K562 (cell line): Measurements from ENCODE around the gene ARL4D. TPM values are rescaled to one million over a fixed set of nuclear protein-coding genes. Genes with fewer than 3 reads are reported as not detected.

Experiments used
- AFF1 ChIP-seq, 2 experiments: fragments of 450-650 bp; IDR thresholded peaks; 2 replicates each; pipeline ENCODE4 v1.6.1; 2018; ENCODE audit warnings: mild to moderate bottlenecking in 2 of 2, low read depth in 1 of 2; ENCODE audit not compliant: partially characterized antibody in 2 of 2
- NFE2L1 ChIP-seq: fragments of 450-650 bp; IDR thresholded peaks from 2 replicates; pipeline ENCODE4 v1.6.1; 2016; ENCODE audit warnings: missing genetic modification characterization, low read depth, mild to moderate bottlenecking, missing compliant biosample characterization, moderate library complexity, borderline replicate concordance
- NKRF ChIP-seq: fragments of 450-650 bp; IDR thresholded peaks from 2 replicates; pipeline ENCODE4 v1.6.1; 2016; ENCODE audit warnings: borderline replicate concordance
- TARDBP ChIP-seq: fragments of 450-650 bp; IDR thresholded peaks from 2 replicates; pipeline ENCODE4 v1.6.1; 2016
- polyA plus RNA-seq, 8 experiments: library from polyadenylated mRNA; depleted of rRNA in 4 of 8; stranded (reverse) in 5 of 8; unstranded in 3 of 8; fragments of >200 nt; fragmentation: Nextera tagmentation in 2 of 8; fragmentation: Illumina TruSeq in 1 of 8; extraction: Ambion mirVana in 2 of 8; extraction: Trizol in 1 of 8; gene quantifications; 2 replicates each; pipeline versions ENCODE4 v1.2.1 to v1.2.3, GENCODE V29; 2011 to 2014; ENCODE audit warnings: inconsistent platforms in 1 of 8, missing spikeins in 1 of 8
- total RNA-seq, 7 experiments: library from RNA; depleted of rRNA in 6 of 7; stranded (reverse); fragments of >200 nt in 6 of 7; fragmentation: Illumina TruSeq in 2 of 7; extraction: Trizol in 2 of 7; gene quantifications; 2 replicates each; pipeline versions ENCODE4 v1.2.1 to v1.2.3, GENCODE V29; 2011 to 2021; ENCODE audit warnings: low replicate concordance in 1 of 7
- TF ChIP-seq, protein P1 (sequence below), 2 experiments: fragments of 450-650 bp in 1 of 2; sonication (generic) in 1 of 2; formaldehyde crosslinking in 1 of 2; IDR thresholded peaks; 2 replicates each; pipeline versions ENCODE4 v1.7.1 to v1.9.0; 2016 to 2022; ENCODE audit warnings: inconsistent platforms in 1 of 2, mild to moderate bottlenecking in 1 of 2, missing genetic modification reagents in 1 of 2
- TF ChIP-seq, protein P2 (sequence below): fragments of 450-650 bp; formaldehyde crosslinking; IDR thresholded peaks from 2 replicates; pipeline ENCODE4 v1.4.0; 2020; ENCODE audit warnings: mild to moderate bottlenecking, moderate library complexity

ARL4D gene
- total and polyA plus RNA-seq, 9 of the 15 experiments (the other 6 are each of a cell fraction or from before 2014, with no cell fraction given), result 0.07 to 0.53 (median 0.28) TPM; not detected in 1

GRCh38 chr17:43389046-43389947 is 9.5 kb upstream of the ARL4D start (continued):
- no peak for TF ChIP-seq NKRF
- TF ChIP-seq TARDBP, result no peak
- no peak for TF ChIP-seq AFF1 (IDR thresholded peaks at IDR 0.05; ENCODE audit: low read depth in 1 of 2, partially characterized antibody in 2 of 2)
- TF ChIP-seq, protein P1, sequence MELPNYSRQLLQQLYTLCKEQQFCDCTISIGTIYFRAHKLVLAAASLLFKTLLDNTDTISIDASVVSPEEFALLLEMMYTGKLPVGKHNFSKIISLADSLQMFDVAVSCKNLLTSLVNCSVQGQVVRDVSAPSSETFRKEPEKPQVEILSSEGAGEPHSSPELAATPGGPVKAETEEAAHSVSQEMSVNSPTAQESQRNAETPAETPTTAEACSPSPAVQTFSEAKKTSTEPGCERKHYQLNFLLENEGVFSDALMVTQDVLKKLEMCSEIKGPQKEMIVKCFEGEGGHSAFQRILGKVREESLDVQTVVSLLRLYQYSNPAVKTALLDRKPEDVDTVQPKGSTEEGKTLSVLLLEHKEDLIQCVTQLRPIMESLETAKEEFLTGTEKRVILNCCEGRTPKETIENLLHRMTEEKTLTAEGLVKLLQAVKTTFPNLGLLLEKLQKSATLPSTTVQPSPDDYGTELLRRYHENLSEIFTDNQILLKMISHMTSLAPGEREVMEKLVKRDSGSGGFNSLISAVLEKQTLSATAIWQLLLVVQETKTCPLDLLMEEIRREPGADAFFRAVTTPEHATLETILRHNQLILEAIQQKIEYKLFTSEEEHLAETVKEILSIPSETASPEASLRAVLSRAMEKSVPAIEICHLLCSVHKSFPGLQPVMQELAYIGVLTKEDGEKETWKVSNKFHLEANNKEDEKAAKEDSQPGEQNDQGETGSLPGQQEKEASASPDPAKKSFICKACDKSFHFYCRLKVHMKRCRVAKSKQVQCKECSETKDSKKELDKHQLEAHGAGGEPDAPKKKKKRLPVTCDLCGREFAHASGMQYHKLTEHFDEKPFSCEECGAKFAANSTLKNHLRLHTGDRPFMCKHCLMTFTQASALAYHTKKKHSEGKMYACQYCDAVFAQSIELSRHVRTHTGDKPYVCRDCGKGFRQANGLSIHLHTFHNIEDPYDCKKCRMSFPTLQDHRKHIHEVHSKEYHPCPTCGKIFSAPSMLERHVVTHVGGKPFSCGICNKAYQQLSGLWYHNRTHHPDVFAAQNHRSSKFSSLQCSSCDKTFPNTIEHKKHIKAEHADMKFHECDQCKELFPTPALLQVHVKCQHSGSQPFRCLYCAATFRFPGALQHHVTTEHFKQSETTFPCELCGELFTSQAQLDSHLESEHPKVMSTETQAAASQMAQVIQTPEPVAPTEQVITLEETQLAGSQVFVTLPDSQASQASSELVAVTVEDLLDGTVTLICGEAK (IDR thresholded peaks at IDR 0.05), result peak; percentile 14; the same call in 1 of the 2 replicates
- TF ChIP-seq, protein P1 (CRISPR knock-in tag; IDR thresholded peaks at IDR 0.05), result no peak
- no peak for TF ChIP-seq NFE2L1 (tag)
- TF ChIP-seq, protein P2, sequence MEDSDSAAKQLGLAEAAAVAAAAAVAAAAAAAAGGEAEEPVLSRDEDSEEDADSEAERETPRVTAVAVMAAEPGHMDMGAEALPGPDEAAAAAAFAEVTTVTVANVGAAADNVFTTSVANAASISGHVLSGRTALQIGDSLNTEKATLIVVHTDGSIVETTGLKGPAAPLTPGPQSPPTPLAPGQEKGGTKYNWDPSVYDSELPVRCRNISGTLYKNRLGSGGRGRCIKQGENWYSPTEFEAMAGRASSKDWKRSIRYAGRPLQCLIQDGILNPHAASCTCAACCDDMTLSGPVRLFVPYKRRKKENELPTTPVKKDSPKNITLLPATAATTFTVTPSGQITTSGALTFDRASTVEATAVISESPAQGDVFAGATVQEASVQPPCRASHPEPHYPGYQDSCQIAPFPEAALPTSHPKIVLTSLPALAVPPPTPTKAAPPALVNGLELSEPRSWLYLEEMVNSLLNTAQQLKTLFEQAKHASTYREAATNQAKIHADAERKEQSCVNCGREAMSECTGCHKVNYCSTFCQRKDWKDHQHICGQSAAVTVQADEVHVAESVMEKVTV (CRISPR knock-in tag), result 0 out of 2 replicates have a peak, but pooled peaks have one; percentile 13
